K562 (cell line): Measurements from ENCODE around the gene RACK1. TPM values are rescaled to one million over a fixed set of nuclear protein-coding genes. Genes with fewer than 3 reads are reported as not detected.

ENCODE experiments used
- CGGBP1 ChIP-seq: fragments of 250-450 bp; sonication (Bioruptor Pico); IDR thresholded peaks from 2 replicates; pipeline ENCODE4 v1.9.0; 2021; ENCODE audit warnings: mild to moderate bottlenecking
- DACH1 ChIP-seq: fragments of 450-650 bp; IDR thresholded peaks from 2 replicates; pipeline ENCODE4 v1.6.1; 2018; ENCODE audit not compliant: partially characterized antibody
- FOXA1 ChIP-seq: fragments of 450-650 bp; IDR thresholded peaks from 2 replicates; pipeline ENCODE4 v1.6.1; 2016; ENCODE audit warnings: mild to moderate bottlenecking, borderline replicate concordance
- HNRNPUL1 ChIP-seq: fragments of 200-400 bp; formaldehyde crosslinking; IDR thresholded peaks from 2 replicates; pipeline ENCODE4 v1.6.1; 2017; ENCODE audit warnings: low read length
- ILK ChIP-seq: fragments of 450-650 bp; IDR thresholded peaks from 2 replicates; pipeline ENCODE4 v1.6.1; 2016; ENCODE audit warnings: missing genetic modification characterization, low read depth, mild to moderate bottlenecking, missing compliant biosample characterization, moderate library complexity, borderline replicate concordance
- KLF13 ChIP-seq: fragments of 450-650 bp; IDR thresholded peaks from 2 replicates; pipeline ENCODE4 v1.6.1; 2016; ENCODE audit warnings: missing genetic modification characterization, low read depth, mild to moderate bottlenecking, missing compliant biosample characterization, moderate library complexity, borderline replicate concordance
- MCM2 ChIP-seq: fragments of 450-650 bp; IDR thresholded peaks from 2 replicates; pipeline ENCODE4 v1.6.1; 2017; ENCODE audit warnings: low read depth, mild to moderate bottlenecking
- PREB ChIP-seq: sonication (generic); formaldehyde crosslinking; IDR thresholded peaks from 2 replicates; pipeline ENCODE4 v1.8.1; 2023; ENCODE audit warnings: mild to moderate bottlenecking, missing genetic modification reagents
- TEAD2 ChIP-seq: fragments of 450-650 bp; IDR thresholded peaks from 2 replicates; pipeline ENCODE4 v1.6.1; 2016; ENCODE audit warnings: missing genetic modification characterization, control low read depth, missing compliant biosample characterization
- ZNF121 ChIP-seq: sonication (generic); formaldehyde crosslinking; conservative IDR thresholded peaks from 2 replicates; pipeline ENCODE4 v1.8.0; 2022; ENCODE audit warnings: missing genetic modification reagents
- polyA plus RNA-seq, 8 experiments: library from polyadenylated mRNA; depleted of rRNA in 4 of 8; stranded (reverse) in 5 of 8; unstranded in 3 of 8; fragments of >200 nt; fragmentation: Nextera tagmentation in 2 of 8; fragmentation: Illumina TruSeq in 1 of 8; extraction: Ambion mirVana in 2 of 8; extraction: Trizol in 1 of 8; gene quantifications; 2 replicates each; pipeline versions ENCODE4 v1.2.1 to v1.2.3, GENCODE V29; 2011 to 2014; ENCODE audit warnings: inconsistent platforms in 1 of 8, missing spikeins in 1 of 8
- total RNA-seq, 7 experiments: library from RNA; depleted of rRNA in 6 of 7; stranded (reverse); fragments of >200 nt in 6 of 7; fragmentation: Illumina TruSeq in 2 of 7; extraction: Trizol in 2 of 7; gene quantifications; 2 replicates each; pipeline versions ENCODE4 v1.2.1 to v1.2.3, GENCODE V29; 2011 to 2021; ENCODE audit warnings: low replicate concordance in 1 of 7
- TF ChIP-seq, protein P1 (sequence below): sonication (generic); formaldehyde crosslinking; IDR thresholded peaks from 2 replicates; pipeline ENCODE4 v1.8.1; 2023; ENCODE audit warnings: mild to moderate bottlenecking, missing genetic modification reagents
- TF ChIP-seq, protein P2 (sequence below): IDR thresholded peaks from 2 replicates; pipeline ENCODE4 v1.6.1; 2014; ENCODE audit warnings: antibody characterized with exemption
- TF ChIP-seq, protein P3 (sequence below), 2 experiments: IDR thresholded peaks; 2 replicates each; pipeline ENCODE4 v1.6.1; 2011; ENCODE audit warnings: borderline replicate concordance in 1 of 2, control low read depth in 1 of 2, low read depth in 1 of 2, low read length in 1 of 2, mild to moderate bottlenecking in 1 of 2, mixed read lengths in 1 of 2, moderate library complexity in 1 of 2; ENCODE audit not compliant: insufficient read depth in 1 of 2, insufficient read length in 1 of 2, poor library complexity in 1 of 2, severe bottlenecking in 1 of 2; ENCODE audit errors: extremely low read depth in 1 of 2

Gene RACK1
- total and polyA plus RNA-seq, 9 of the 15 experiments (the other 6 are each of a cell fraction or from before 2014, with no cell fraction given), result 2,303 to 5,311 (median 3,833) TPM

DNA sequence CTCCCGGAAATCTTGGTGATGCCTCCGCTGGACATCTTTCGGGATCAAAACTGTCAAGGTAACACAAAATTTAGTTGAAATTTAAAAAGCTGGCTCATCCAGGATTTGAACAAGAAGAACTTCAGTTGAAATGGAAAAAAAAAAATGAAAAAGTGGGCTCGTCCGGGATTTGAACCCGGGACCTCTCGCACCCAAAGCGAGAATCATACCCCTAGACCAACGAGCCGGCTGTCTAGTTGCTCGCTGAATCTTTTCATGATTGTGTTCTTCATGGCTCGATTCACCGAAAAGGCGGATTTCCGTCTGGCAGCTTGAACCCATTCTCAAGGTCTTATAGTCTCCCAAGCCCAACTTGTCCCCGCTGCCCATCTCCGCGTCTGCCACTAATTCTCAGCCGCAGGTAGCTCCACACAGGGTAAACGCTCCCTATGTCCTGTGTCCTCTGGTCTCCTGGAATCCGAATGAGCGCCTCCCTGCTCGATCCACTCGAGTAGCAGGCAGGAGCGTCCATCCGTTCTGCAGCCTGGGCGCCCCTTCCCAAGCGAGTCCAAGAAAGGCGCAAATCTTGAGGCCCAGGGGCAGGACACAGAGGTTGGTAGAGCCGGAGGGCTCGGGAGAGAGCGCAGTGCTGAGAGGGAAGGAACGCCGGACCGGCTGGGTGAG lies 54.9 kb downstream of the RACK1 start (continued):
- TF ChIP-seq PREB, result no peak
- no peak for TF ChIP-seq MCM2
- TF ChIP-seq, protein P1, sequence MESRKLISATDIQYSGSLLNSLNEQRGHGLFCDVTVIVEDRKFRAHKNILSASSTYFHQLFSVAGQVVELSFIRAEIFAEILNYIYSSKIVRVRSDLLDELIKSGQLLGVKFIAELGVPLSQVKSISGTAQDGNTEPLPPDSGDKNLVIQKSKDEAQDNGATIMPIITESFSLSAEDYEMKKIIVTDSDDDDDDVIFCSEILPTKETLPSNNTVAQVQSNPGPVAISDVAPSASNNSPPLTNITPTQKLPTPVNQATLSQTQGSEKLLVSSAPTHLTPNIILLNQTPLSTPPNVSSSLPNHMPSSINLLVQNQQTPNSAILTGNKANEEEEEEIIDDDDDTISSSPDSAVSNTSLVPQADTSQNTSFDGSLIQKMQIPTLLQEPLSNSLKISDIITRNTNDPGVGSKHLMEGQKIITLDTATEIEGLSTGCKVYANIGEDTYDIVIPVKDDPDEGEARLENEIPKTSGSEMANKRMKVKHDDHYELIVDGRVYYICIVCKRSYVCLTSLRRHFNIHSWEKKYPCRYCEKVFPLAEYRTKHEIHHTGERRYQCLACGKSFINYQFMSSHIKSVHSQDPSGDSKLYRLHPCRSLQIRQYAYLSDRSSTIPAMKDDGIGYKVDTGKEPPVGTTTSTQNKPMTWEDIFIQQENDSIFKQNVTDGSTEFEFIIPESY (CRISPR knock-in tag), result 0 out of 2 replicates have a peak, but pooled peaks have one; percentile 1
- no peak for TF ChIP-seq TEAD2
- TF ChIP-seq DACH1, result no peak
- no peak for TF ChIP-seq CGGBP1
- no peak for TF ChIP-seq KLF13 (tag)
- no peak for TF ChIP-seq HNRNPUL1
- TF ChIP-seq, protein P2, sequence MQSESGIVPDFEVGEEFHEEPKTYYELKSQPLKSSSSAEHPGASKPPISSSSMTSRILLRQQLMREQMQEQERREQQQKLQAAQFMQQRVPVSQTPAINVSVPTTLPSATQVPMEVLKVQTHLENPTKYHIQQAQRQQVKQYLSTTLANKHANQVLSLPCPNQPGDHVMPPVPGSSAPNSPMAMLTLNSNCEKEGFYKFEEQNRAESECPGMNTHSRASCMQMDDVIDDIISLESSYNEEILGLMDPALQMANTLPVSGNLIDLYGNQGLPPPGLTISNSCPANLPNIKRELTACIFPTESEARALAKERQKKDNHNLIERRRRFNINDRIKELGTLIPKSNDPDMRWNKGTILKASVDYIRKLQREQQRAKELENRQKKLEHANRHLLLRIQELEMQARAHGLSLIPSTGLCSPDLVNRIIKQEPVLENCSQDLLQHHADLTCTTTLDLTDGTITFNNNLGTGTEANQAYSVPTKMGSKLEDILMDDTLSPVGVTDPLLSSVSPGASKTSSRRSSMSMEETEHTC, result no peak
- no peak for TF ChIP-seq ILK (tag)
- no peak for TF ChIP-seq FOXA1
- TF ChIP-seq, protein P3, sequence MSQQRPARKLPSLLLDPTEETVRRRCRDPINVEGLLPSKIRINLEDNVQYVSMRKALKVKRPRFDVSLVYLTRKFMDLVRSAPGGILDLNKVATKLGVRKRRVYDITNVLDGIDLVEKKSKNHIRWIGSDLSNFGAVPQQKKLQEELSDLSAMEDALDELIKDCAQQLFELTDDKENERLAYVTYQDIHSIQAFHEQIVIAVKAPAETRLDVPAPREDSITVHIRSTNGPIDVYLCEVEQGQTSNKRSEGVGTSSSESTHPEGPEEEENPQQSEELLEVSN (IDR thresholded peaks at IDR 0.05; ENCODE audit: borderline replicate concordance in 1 of 2, extremely low read depth in 1 of 2, insufficient read depth in 1 of 2, insufficient read length in 1 of 2, low read depth in 1 of 2, low read length in 1 of 2, poor library complexity in 1 of 2, severe bottlenecking in 1 of 2), result no peak
- no peak for TF ChIP-seq ZNF121
- TF ChIP-seq, all 486 proteins: peak for 61
